SK-N-SH treated with all-trans-retinoic acid at 6 μM for 48 hours (cell line): ENCODE data around the gene SLC44A5.
A peak's percentile ranks its signal among the peaks of the same experiment; 100 is the strongest.

ENCODE experiments used
- ATAC-seq: fragments of 200-7000 bp; cut with Tn5 transposase; 3 replicates; pipeline ENCODE4 v1.9.1; 2020; ENCODE audit warnings: mild to moderate bottlenecking, moderate library complexity
- ARNTL ChIP-seq: fragments of 450-650 bp; formaldehyde crosslinking; IDR thresholded peaks from 2 replicates; pipeline ENCODE4 v1.5.0; 2020; ENCODE audit warnings: low read depth, mild to moderate bottlenecking, moderate library complexity, borderline replicate concordance
- BACH2 ChIP-seq: fragments of 250-450 bp; sonication (Bioruptor Pico); IDR thresholded peaks from 2 replicates; pipeline ENCODE4 v1.9.0; 2021; ENCODE audit warnings: mild to moderate bottlenecking, borderline replicate concordance
- CREB5 ChIP-seq: fragments of 250-450 bp; sonication (Bioruptor Pico); IDR thresholded peaks from 2 replicates; pipeline ENCODE4 v1.5.1; 2020; ENCODE audit warnings: low read depth, mild to moderate bottlenecking, moderate library complexity
- CSDC2 ChIP-seq: fragments of 250-450 bp; sonication (Bioruptor Pico); IDR thresholded peaks from 2 replicates; pipeline ENCODE4 v1.5.0; 2020; ENCODE audit warnings: mild to moderate bottlenecking, moderate library complexity
- ESRRG ChIP-seq: fragments of 250-450 bp; sonication (Bioruptor Pico); IDR thresholded peaks from 2 replicates; pipeline ENCODE4 v1.6.1; 2021; ENCODE audit warnings: mild to moderate bottlenecking
- GLIS3 ChIP-seq: fragments of 250-450 bp; sonication (Bioruptor Pico); IDR thresholded peaks from 2 replicates; pipeline ENCODE4 v1.5.0; 2020; ENCODE audit warnings: mild to moderate bottlenecking, moderate library complexity
- ISL1 ChIP-seq: fragments of 250-450 bp; sonication (Bioruptor Pico); IDR thresholded peaks from 2 replicates; pipeline ENCODE4 v2.1.2; 2022; ENCODE audit warnings: mild to moderate bottlenecking, moderate library complexity
- POU6F1 ChIP-seq: fragments of 250-450 bp; sonication (Bioruptor Pico); IDR thresholded peaks from 2 replicates; pipeline ENCODE4 v1.8.0; 2021; ENCODE audit warnings: low read depth, mild to moderate bottlenecking, moderate library complexity, borderline replicate concordance
- PPARA ChIP-seq: fragments of 250-450 bp; sonication (Bioruptor Pico); IDR thresholded peaks from 2 replicates; pipeline ENCODE4 v1.5.0; 2020; ENCODE audit warnings: mild to moderate bottlenecking, borderline replicate concordance
- RARB ChIP-seq: fragments of 250-450 bp; sonication (Bioruptor Pico); IDR thresholded peaks from 2 replicates; pipeline ENCODE4 v1.8.0; 2021; ENCODE audit warnings: mild to moderate bottlenecking, moderate library complexity
- TCF4 ChIP-seq: fragments of 250-450 bp; sonication (Bioruptor Pico); IDR thresholded peaks from 2 replicates; pipeline ENCODE4 v1.8.0; 2021; ENCODE audit warnings: mild to moderate bottlenecking, moderate library complexity, borderline replicate concordance
- TSHZ2 ChIP-seq: fragments of 250-450 bp; sonication (Bioruptor Pico); IDR thresholded peaks from 2 replicates; pipeline ENCODE4 v1.5.0; 2020; ENCODE audit warnings: mild to moderate bottlenecking, moderate library complexity
- ZC3H10 ChIP-seq: fragments of 250-450 bp; sonication (Bioruptor Pico); IDR thresholded peaks from 2 replicates; pipeline ENCODE4 v1.5.1; 2021; ENCODE audit warnings: mild to moderate bottlenecking, moderate library complexity
- ZFP3 ChIP-seq: fragments of 250-450 bp; sonication (Bioruptor Pico); IDR thresholded peaks from 2 replicates; pipeline ENCODE4 v1.5.0; 2020; ENCODE audit warnings: mild to moderate bottlenecking, moderate library complexity
- ZFP30 ChIP-seq: fragments of 450-650 bp; formaldehyde crosslinking; IDR thresholded peaks from 2 replicates; pipeline ENCODE4 v1.5.0; 2022; ENCODE audit warnings: mild to moderate bottlenecking, moderate library complexity
- ZNF70 ChIP-seq: fragments of 450-650 bp; formaldehyde crosslinking; IDR thresholded peaks from 2 replicates; pipeline ENCODE4 v1.5.0; 2020; ENCODE audit warnings: mild to moderate bottlenecking, moderate library complexity
- ZNF8 ChIP-seq: fragments of 450-650 bp; formaldehyde crosslinking; IDR thresholded peaks from 2 replicates; pipeline ENCODE4 v1.5.0; 2020; ENCODE audit warnings: mild to moderate bottlenecking, moderate library complexity
- TF ChIP-seq, protein P1 (sequence below): fragments of 250-450 bp; sonication (Bioruptor Pico); IDR thresholded peaks from 2 replicates; pipeline ENCODE4 v1.8.0; 2020; ENCODE audit warnings: mild to moderate bottlenecking, moderate library complexity, borderline replicate concordance
- TF ChIP-seq, protein P2 (sequence below): fragments of 250-450 bp; sonication (Bioruptor Pico); IDR thresholded peaks from 2 replicates; pipeline ENCODE4 v1.5.1; 2021; ENCODE audit warnings: mild to moderate bottlenecking, moderate library complexity

SLC44A5 gene

DNA sequence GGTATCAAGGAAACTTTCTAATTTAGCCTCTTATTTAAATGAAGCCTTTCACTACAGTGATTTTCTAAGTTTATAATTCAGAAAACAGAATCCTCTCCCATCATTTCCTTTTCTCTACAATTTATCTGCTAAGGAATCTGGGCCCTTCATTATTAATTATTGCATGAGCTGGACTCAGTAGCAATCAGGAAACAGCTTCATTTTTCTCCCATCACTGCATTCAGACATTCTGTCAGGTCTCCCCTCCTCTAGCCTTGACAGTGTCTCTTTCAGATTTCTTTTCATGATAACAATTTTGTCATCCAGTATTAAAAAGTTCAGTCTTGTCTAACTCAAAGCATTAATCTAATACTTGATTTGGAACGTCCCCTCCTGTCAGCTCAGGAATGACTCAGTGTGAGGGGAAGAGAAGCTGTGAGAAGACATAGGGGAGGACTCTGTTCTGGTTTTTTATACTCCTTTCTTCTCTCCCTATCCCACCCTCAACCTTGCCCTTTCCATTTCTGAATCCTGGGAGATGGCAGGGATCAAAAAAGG is 28.1 kb downstream of the SLC44A5 start:
- peak; percentile 97 for ATAC-seq
- no peak for TF ChIP-seq RARB (CRISPR knock-in tag)
- no peak for TF ChIP-seq POU6F1
- TF ChIP-seq ARNTL (CRISPR knock-in tag), result no peak
- no peak for TF ChIP-seq PPARA (CRISPR knock-in tag)
- TF ChIP-seq, protein P1, sequence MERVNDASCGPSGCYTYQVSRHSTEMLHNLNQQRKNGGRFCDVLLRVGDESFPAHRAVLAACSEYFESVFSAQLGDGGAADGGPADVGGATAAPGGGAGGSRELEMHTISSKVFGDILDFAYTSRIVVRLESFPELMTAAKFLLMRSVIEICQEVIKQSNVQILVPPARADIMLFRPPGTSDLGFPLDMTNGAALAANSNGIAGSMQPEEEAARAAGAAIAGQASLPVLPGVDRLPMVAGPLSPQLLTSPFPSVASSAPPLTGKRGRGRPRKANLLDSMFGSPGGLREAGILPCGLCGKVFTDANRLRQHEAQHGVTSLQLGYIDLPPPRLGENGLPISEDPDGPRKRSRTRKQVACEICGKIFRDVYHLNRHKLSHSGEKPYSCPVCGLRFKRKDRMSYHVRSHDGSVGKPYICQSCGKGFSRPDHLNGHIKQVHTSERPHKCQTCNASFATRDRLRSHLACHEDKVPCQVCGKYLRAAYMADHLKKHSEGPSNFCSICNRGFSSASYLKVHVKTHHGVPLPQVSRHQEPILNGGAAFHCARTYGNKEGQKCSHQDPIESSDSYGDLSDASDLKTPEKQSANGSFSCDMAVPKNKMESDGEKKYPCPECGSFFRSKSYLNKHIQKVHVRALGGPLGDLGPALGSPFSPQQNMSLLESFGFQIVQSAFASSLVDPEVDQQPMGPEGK (CRISPR knock-in tag), result no peak
- TF ChIP-seq ESRRG, result no peak
- TF ChIP-seq TSHZ2 (CRISPR knock-in tag), result no peak
- no peak for TF ChIP-seq ISL1 (CRISPR knock-in tag)
- no peak for TF ChIP-seq CSDC2
- TF ChIP-seq, protein P2, sequence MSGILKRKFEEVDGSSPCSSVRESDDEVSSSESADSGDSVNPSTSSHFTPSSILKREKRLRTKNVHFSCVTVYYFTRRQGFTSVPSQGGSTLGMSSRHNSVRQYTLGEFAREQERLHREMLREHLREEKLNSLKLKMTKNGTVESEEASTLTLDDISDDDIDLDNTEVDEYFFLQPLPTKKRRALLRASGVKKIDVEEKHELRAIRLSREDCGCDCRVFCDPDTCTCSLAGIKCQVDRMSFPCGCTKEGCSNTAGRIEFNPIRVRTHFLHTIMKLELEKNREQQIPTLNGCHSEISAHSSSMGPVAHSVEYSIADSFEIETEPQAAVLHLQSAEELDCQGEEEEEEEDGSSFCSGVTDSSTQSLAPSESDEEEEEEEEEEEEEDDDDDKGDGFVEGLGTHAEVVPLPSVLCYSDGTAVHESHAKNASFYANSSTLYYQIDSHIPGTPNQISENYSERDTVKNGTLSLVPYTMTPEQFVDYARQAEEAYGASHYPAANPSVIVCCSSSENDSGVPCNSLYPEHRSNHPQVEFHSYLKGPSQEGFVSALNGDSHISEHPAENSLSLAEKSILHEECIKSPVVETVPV (CRISPR knock-in tag), result no peak
- TF ChIP-seq ZNF8, result no peak
- TF ChIP-seq ZFP3 (CRISPR knock-in tag), result no peak
- no peak for TF ChIP-seq TCF4
- TF ChIP-seq ZFP30 (CRISPR knock-in tag), result no peak
- no peak for TF ChIP-seq ZNF70 (CRISPR knock-in tag)

GRCh38 chr1:75579046-75579445 is 31.9 kb downstream of the SLC44A5 start:
- TF ChIP-seq, protein P2 (CRISPR knock-in tag), result no peak
- no peak for TF ChIP-seq GLIS3
- TF ChIP-seq CREB5 (CRISPR knock-in tag), result no peak
- TF ChIP-seq, protein P1 (CRISPR knock-in tag), result no peak
- TF ChIP-seq ZFP3 (CRISPR knock-in tag), result no peak
- no peak for TF ChIP-seq ZC3H10 (CRISPR knock-in tag)
- TF ChIP-seq BACH2 (CRISPR knock-in tag), result no peak
- TF ChIP-seq, all 23 proteins: peak for 0
- no peak for ATAC-seq
